ENCODE results near the gene VSTM1.

DNA sequence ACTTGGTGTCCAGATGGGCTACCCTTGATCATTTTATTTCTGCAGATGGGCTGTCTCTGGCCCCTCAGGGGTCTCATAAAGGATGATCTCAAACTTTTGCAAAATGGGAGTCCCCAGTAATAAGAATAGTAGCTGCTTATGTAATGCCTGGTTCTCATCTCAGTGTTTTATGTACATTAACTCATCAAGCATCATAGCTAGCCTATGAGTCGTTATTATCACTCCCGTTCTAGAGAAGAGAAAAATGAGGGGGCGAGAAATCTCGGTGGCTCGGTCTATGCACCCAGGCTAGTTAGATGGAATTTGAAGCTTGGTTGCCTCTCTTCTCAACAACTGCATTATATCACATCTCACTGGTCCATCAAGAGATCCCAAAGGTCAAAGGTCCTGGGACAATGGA, 68.9 kb downstream of the VSTM1 start:
- TF ChIP-seq REST (IDR thresholded peaks at IDR 0.05; ENCODE audit: insufficient read depth in 1 of 2, low read depth in 2 of 2, low read length in 2 of 2) = no peak
- TF ChIP-seq POLR2AphosphoS5 (IDR thresholded peaks at IDR 0.05; ENCODE audit: low read depth, low read length) = no peak
- no peak for TF ChIP-seq SIN3A (IDR thresholded peaks at IDR 0.05; ENCODE audit: borderline replicate concordance, insufficient read depth, low read length)

Measured in PFSK-1 (cell line).